Measurements from ENCODE around the gene SPAG16.

- TF ChIP-seq EZH2phosphoT487 (IDR thresholded peaks at IDR 0.05; ENCODE audit: insufficient read depth, low read depth), result no peak
- no peak for TF ChIP-seq EZH2 (IDR thresholded peaks at IDR 0.05; ENCODE audit: insufficient read depth, poor library complexity, severe bottlenecking)
These were observed 479.1 kb downstream of the SPAG16 start for GRCh38 chr2:213763354-213763753.

Measured in GM23248 (cell line).